Stomach (tissue), 4 donors: Measurements from ENCODE around the gene TMEM51.

Experiments
- POLR2A ChIP-seq, 4 donors: fragments of 450-650 bp; IDR thresholded peaks; one replicate each; pipeline ENCODE4 v1.6.1; 2016; ENCODE audit warnings: antibody characterized with exemption in 4 of 4, control low read depth in 2 of 4, mild to moderate bottlenecking in 1 of 4, moderate library complexity in 1 of 4
- POLR2AphosphoS5 ChIP-seq, 3 donors: sonication (generic); formaldehyde crosslinking; IDR thresholded peaks; one replicate each; pipeline ENCODE4 v1.6.1; 2016; ENCODE audit warnings: antibody characterized with exemption in 3 of 3
- TF ChIP-seq, protein P1 (sequence below), 7 experiments: fragments of 450-650 bp in 4 of 7; fragments of 200-600 bp in 3 of 7; sonication (generic) in 3 of 7; IDR thresholded peaks; one replicate each; pipeline ENCODE4 v1.5.1; 2016 to 2019; ENCODE audit warnings: antibody characterized with exemption in 7 of 7, control low read depth in 2 of 7, mild to moderate bottlenecking in 1 of 7

DNA sequence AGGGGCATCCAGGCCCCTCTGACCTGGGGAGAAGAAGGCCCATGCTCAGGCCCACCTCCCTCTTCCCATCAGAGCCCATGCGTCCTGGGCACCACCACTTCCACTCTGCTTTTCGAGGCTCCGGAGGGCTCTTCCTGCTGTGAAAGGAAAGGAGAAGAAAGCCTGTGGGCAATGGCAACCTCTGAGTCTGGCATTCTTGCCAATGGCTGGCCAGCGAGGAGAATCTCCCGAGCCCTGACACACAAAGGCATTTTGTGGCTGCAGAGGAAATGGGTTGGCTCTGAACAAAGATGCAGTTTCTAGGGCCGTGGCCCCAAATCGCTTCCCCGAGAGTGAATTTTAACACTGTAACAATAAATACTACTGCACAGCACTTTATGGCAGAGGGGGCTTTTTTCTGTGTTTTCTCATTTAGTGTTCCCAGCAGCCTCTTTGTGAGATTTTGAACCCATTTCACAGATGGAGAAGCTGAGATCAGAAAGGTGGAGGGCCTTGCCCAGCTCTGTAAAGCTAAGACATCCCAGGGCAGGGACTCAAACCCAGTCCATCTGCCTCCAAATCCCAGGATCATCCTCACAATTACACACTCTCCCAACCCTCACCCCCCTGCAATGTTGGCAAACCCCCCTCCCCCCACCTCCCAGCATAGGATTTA lies 35.7 kb upstream of the TMEM51 start:
- TF ChIP-seq, protein P1, sequence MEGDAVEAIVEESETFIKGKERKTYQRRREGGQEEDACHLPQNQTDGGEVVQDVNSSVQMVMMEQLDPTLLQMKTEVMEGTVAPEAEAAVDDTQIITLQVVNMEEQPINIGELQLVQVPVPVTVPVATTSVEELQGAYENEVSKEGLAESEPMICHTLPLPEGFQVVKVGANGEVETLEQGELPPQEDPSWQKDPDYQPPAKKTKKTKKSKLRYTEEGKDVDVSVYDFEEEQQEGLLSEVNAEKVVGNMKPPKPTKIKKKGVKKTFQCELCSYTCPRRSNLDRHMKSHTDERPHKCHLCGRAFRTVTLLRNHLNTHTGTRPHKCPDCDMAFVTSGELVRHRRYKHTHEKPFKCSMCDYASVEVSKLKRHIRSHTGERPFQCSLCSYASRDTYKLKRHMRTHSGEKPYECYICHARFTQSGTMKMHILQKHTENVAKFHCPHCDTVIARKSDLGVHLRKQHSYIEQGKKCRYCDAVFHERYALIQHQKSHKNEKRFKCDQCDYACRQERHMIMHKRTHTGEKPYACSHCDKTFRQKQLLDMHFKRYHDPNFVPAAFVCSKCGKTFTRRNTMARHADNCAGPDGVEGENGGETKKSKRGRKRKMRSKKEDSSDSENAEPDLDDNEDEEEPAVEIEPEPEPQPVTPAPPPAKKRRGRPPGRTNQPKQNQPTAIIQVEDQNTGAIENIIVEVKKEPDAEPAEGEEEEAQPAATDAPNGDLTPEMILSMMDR (IDR thresholded peaks at IDR 0.05) = no peak
- TF ChIP-seq POLR2A (IDR thresholded peaks at IDR 0.05) (no peak), POLR2AphosphoS5 (IDR thresholded peaks at IDR 0.05) (no peak)
